ENCODE measurements around the gene ZNF831. TPM values are rescaled to one million over a fixed set of nuclear protein-coding genes. Genes with fewer than 3 reads are reported as not detected.

The ZNF831 gene
- total and polyA plus RNA-seq, 10 of the 15 experiments (the other 5 are each of a cell fraction or from before 2014, with no cell fraction given): 0.01 to 0.97 (median 0.23) TPM

- intact Hi-C loops (cut with micrococcal nuclease; ENCODE audit: unreplicated experiment) (no loop called here), in situ Hi-C loops (cut with MboI) (no loop called here)
- H3K9me3 ChIP-seq (replicated peaks; ENCODE audit: control insufficient read depth, insufficient read depth, low read length): no peaks in the 10 kb centered on the region; the same call in 2 of the 3 replicates
- H3K27ac ChIP-seq (ENCODE audit: control insufficient read depth, insufficient read depth): no peak overlapping the region
- no TSS peak for BruUV-seq (replicated peaks)
- H3K4me3 ChIP-seq: no peak overlapping the region
- SMC1A ChIA-PET (ENCODE audit: uncharacterized antibody, unreplicated experiment): no interaction called here
- POLR2A ChIA-PET: no interaction called here
- H3K4me1 ChIP-seq (ENCODE audit: control insufficient read depth, insufficient read depth, low read length): no peaks in the 10 kb centered on the region
- no peak overlapping the region for H3K9ac ChIP-seq (ENCODE audit: control insufficient read depth, insufficient read depth, low read length)
- DNase-seq (ENCODE audit: low read depth, low spot score) (no peak), FAIRE-seq (no peak), ATAC-seq (no peak)
- H3K4me2 ChIP-seq (ENCODE audit: control insufficient read depth, insufficient read depth): no peak overlapping the region
- H3K79me2 ChIP-seq (ENCODE audit: control insufficient read depth, insufficient read depth, low read length): no peaks in the 10 kb centered on the region
- no peaks in the 10 kb centered on the region for H3K36me3 ChIP-seq (ENCODE audit: control insufficient read depth in 2 of 2, insufficient read depth in 2 of 2, low read length in 1 of 2)
- CTCF ChIA-PET: no interaction called here
- 21% methylated on average over 9 of the region's 9 CpGs for WGBS (ENCODE audit: insufficient coverage, insufficient replicate concordance, low lambda C conversion rate, missing lambda C conversion rate)
- no peaks in the 10 kb centered on the region for H4K20me1 ChIP-seq (ENCODE audit: control insufficient read depth, insufficient read depth)
- H2AFZ ChIP-seq (ENCODE audit: control insufficient read depth, low read depth, low read length): no peak overlapping the region
- RAD21 ChIA-PET (ENCODE audit: unreplicated experiment): no interaction called here
- no peak for TF ChIP-seq NBN (IDR thresholded peaks at IDR 0.05)
- TF ChIP-seq JUNB (IDR thresholded peaks at IDR 0.05): no peak
- TF ChIP-seq PAX8 (IDR thresholded peaks at IDR 0.05): no peak
- no peak for TF ChIP-seq RFX5 (IDR thresholded peaks at IDR 0.05; ENCODE audit: low read depth, low read length)
- no peak for TF ChIP-seq KAT2A (conservative IDR thresholded peaks at IDR 0.05; ENCODE audit: control insufficient read depth, low read depth, low read length)
- TF ChIP-seq NFYB (IDR thresholded peaks at IDR 0.05; ENCODE audit: insufficient read depth, low read depth, low read length): no peak
- TF ChIP-seq, protein P1, sequence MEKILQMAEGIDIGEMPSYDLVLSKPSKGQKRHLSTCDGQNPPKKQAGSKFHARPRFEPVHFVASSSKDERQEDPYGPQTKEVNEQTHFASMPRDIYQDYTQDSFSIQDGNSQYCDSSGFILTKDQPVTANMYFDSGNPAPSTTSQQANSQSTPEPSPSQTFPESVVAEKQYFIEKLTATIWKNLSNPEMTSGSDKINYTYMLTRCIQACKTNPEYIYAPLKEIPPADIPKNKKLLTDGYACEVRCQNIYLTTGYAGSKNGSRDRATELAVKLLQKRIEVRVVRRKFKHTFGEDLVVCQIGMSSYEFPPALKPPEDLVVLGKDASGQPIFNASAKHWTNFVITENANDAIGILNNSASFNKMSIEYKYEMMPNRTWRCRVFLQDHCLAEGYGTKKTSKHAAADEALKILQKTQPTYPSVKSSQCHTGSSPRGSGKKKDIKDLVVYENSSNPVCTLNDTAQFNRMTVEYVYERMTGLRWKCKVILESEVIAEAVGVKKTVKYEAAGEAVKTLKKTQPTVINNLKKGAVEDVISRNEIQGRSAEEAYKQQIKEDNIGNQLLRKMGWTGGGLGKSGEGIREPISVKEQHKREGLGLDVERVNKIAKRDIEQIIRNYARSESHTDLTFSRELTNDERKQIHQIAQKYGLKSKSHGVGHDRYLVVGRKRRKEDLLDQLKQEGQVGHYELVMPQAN (conservative IDR thresholded peaks at IDR 0.05): no peak
- no peak for TF ChIP-seq MXI1 (IDR thresholded peaks at IDR 0.05; ENCODE audit: low read depth, low read length)
- TF ChIP-seq ETV6 (conservative IDR thresholded peaks at IDR 0.05 in 1 of 2, IDR thresholded peaks at IDR 0.05 in 1 of 2; ENCODE audit: borderline replicate concordance in 1 of 2, low read depth in 1 of 2): no peak
- peaks cover 0 to 2% of the 10 kb centered on the region in 2 experiments; a peak in 3 of 4 replicates for H3K27me3 ChIP-seq (replicated peaks in 1 of 2; ENCODE audit: control insufficient read depth in 2 of 2, insufficient read depth in 2 of 2, low read length in 1 of 2)
Measured at GRCh38 chr20:59148701-59149493, 14.7 kb upstream of the ZNF831 start.

All from GM12878 (cell line).